Fibroblast of skin of right biceps (primary cell): ENCODE data around the gene TMC3.
"Not testable (repeated sequence)": the region's sequence is repeated elsewhere in the genome, so short reads cannot be mapped to it uniquely, and the experiment has no call there.

ENCODE experiments used
- DNase-seq: peaks from one replicate; pipeline ENCODE4 v3.0.0-alpha.2; 2013

TMC3 gene

GRCh38 chr15:81373775-81374395, at the start of gene TMC3:
TSS of gene TMC3 (minus strand) at chr15:81374213. CDS start at chr15:81374077, 136 bp downstream.
- no peak for DNase-seq

DNA sequence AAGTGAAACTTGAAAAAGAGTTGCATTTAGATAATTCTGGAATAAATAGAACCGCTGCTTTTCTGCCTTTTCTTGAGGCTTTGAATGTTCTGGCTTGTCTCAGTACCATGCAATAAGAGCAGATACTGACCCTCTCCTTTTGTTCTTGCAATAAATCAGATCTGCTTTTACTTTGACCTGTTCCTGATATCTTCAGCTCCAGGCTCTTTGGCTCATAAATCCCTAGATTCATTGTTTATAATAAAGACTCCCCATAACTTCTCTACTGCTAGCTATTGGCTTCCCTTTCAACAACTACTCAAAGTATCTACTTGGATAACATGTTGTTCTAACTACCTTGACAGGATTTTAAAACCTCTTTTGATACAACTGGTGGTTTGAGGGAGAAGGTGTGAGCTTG, 47.4 kb upstream of the TMC3 start:
- no peak for DNase-seq

DNA sequence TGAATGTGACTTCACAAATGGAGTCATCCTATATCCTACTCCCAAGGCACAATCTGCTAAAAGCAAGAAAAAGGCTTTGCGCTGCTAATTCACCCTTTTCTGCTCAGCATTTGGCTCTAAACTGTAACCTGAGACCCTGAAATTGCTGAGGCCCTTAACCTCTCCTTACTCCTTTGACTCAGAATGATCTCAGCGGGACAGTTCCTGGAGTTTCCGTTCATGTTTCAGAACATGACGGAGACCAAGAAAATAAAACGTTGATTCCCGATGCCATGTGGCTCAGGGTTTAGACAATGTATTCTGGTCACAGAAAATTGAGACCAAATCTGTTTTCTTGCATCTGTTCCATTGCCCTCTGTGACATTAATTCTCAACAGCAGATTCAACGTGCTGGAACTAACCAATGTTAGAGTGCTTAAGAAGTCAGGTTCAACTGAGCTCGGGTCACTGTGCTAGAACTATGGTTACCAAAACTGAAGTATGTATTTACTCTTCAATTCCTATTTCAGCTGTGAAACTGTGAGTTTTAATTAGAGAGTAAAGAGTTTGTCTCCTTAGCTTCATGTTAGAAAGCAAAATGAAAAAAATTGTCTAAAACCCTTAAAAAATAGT, 45.4 kb upstream of the TMC3 start:
- peak; percentile 78 for DNase-seq

- DNase-seq, result no peak
Measured at GRCh38 chr15:81418891-81419290, 44.9 kb upstream of the TMC3 start.

- DNase-seq, result no peak
Measured at GRCh38 chr15:81418444-81418843, 44.4 kb upstream of the TMC3 start.

- not testable (repeated sequence) for DNase-seq
Measured at GRCh38 chr15:81414274-81414968, 40.4 kb upstream of the TMC3 start.

DNA sequence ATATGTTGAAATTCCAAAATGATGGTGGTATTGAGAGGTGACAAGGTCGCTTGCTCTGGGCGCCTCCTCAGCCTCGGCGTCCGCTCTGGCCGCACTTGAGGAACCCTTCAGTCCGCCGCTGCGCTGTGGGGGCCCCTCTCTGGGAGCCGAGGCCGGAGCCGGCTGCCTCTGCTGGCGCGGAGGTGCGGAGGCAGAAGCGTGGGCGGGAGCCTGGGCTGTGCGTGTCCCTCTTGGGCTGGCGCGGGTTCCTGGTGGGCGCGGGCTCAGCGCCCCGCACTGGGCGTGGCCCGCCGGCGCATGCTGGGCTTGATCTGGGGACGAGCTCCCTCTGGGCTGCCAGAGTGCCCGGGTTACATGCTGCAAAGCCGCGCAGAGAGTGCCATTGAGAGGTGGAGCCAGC, 39.8 kb upstream of the TMC3 start:
- no peak for DNase-seq

DNA sequence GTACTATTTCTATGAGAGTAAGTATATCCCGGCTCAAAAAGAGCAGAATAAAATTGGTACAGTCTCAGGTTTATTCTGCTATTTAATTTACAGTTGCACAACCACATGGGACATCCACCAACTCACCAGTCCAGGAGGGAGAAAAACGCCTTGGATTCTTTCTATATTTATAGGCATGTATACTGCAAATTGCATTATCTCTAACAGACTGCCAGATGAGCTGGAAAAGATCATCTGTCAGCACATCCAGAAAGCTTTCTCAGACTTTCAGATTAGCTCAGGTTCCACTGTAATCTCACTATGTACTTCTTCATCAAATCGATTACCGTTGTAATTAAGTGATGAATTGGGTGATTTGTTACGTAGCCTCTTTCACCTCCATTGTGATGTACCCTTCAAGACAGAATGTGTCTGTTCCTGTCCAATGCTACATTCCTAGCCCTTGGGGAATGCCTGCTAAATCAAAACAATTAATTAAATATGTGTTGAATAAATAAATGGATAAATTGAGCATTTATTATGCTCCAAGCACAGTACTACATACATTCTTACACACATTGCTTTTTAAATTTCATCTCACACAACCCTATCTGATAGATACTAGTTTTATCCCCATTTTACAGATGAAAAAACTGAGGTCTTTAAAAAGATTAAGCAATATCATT, 38.1 kb upstream of the TMC3 start:
- DNase-seq, result peak; percentile 38

DNA sequence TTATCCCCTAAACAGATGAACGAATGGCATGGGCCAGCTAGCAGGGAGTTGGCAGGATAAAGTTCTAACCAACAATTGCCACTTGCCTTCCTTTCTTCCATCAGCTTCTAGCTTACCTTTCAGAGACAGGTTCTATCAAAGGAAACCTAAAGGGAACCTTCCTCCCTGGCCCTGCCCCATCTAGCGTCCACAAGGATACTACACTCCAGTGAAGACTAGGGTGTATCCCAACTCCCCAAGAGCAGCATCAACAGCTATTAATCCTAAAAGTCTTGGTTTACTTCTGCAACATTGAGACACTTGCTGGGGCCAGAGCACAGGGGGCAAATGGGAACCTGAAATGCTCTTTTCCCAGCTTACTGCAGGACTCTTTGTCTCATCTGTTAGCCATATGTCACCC, 37.0 kb upstream of the TMC3 start:
- DNase-seq, result no peak

DNA sequence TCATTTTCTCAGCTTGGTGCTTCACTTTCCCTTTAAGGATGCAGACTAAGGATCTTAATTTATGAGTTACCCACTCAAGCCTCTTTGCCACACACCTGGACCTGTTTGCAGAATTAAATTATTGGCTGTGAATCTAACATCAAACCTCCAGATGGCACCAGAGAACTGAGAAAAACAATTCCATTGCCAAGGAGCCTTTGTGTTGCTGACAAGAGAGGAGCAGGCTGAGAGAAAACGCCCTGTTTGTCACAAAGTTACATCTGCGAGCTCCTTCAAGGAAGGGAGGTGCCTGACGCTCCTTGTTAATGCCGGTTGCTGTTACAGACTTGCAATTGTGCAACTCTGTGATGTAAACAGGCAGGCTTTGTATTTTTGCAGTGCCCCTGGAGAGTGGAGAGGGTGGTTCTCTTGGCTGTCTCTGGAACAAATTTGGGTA, 36.3 kb upstream of the TMC3 start:
- DNase-seq, result peak; percentile 78

DNA sequence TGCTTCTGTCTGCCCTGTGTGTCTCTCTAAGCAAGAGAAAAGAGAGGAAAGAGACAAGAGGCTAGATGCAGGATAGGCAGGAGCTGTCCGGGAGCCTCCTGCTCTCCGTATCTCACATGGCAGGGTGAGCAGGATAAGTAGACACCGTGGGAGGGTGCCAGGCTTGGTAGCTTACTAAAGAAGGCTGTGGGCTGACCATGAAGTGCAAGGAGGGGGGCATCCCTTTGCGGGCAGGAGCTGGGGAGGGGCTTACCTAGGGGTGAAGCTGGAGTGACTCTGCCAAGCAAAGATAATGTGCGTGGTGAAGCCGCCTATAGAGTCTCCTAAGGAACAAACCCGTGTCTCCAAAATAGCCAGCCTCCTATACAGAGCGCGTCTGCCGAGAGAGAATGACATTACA, 33.7 kb upstream of the TMC3 start:
- no peak for DNase-seq

- DNase-seq, result no peak
Measured at GRCh38 chr15:81407176-81407575, 33.2 kb upstream of the TMC3 start.

DNA sequence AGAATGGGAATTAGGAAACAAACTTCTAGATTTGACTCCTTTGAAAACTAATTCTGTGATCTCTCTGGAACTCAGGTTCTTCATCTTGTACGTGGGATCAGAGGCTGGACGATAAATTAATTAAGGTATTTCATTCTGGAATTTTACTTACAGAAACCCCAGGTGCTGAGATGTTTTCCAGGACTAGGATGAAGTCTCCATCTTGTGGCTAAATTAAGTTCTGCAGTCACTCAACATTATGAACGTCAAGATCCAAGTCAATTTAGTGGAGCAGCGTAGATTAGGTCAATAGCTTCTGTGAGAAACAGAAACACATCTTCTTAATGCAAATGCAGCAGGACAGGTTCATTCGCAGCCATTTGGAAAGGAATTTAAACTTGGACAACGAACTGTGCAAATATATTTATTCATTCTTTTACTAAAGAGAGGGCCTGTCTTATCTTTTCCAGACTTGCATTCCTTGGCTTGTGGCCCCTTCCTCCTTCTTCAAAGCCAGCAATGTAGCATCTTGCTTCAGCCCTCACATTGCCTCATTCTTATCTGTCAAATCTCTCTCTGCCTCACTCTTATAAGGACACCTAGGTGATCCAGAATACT, 26.7 kb upstream of the TMC3 start:
- peak; percentile 53 for DNase-seq

GRCh38 chr15:81398910-81399551, 25.0 kb upstream of the TMC3 start:
- DNase-seq, result no peak

GRCh38 chr15:81398456-81398855, 24.4 kb upstream of the TMC3 start:
- DNase-seq, result no peak

DNA sequence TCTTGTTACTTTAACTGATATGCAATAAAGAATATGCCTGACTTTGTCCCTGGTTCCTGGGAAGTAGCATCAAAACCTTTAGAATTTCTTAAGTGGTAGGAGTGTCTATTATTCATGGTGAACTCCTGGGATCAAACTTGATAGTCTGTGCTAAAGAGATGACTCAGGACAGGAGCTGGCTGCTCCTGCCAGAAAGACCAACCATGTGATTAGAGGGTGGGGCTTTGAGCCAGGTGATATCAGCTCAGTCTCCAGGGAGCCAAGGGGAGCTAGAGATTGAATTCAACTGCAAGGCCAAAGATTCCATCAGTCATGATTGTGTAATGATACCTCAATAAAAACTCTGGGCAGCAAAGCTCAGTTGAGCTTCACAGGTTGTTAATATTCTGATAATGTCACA, 20.6 kb upstream of the TMC3 start:
- DNase-seq, result peak; percentile 25

GRCh38 chr15:81391657-81392056, 17.6 kb upstream of the TMC3 start:
- no peak for DNase-seq

- no peak for DNase-seq
Measured at GRCh38 chr15:81388436-81388770, 14.4 kb upstream of the TMC3 start.

GRCh38 chr15:81387621-81388435, 13.8 kb upstream of the TMC3 start:
- no peak for DNase-seq

GRCh38 chr15:81386947-81387346, 12.9 kb upstream of the TMC3 start:
- DNase-seq, result no peak

DNA sequence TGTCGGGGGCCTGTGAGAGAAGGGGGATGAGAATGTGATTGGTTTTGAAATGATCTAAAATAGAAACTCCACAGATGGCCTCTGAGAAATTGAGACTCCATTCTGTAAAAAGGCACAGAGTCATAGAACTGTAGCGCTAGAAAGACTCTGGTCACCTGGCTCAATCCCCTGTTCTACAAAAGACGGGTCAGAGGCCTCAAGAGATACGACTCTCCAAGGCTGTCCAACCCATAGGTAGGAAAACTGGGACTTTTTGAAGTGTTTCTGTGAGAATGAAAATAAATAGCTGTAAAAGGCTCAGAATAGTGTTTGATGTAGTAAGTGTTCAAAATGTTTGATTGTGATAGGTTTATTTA, 11.7 kb upstream of the TMC3 start:
- no peak for DNase-seq
